Muscle of back (tissue), 10 donors: Measurements from ENCODE around the gene CAPS2. TPM values are rescaled to one million over a fixed set of nuclear protein-coding genes. Genes with fewer than 3 reads are reported as not detected.

Experiments
- polyA plus RNA-seq, 10 donors: library from polyadenylated mRNA; unstranded; fragments of 120-200 nt; gene quantifications; one replicate each; pipeline ENCODE4 v1.2.1, GENCODE V29; 2013; ENCODE audit not compliant: insufficient read length in 10 of 10

CAPS2 gene
- polyA plus RNA-seq, 10 donors: 1.7 to 4.7 (median 2.3) TPM

Other genes with a start within 250 kb of the CAPS2 start
- gene KCNC2, start 120.5 kb downstream of the CAPS2 start, polyA plus RNA-seq: under 1 TPM; 0.30 to 0.99 (median 0.49) TPM
- under 1 TPM in 6 of 10 donors, not detected in 4; 0.20 to 0.71 (median 0.32) TPM for gene GLIPR1L1, start 4.3 kb upstream of the CAPS2 start, polyA plus RNA-seq
- gene GLIPR1L2, start 60.8 kb upstream of the CAPS2 start, polyA plus RNA-seq: 1 to 10 TPM in 5 of 10 donors, under 1 TPM in 5; 0.23 to 2.0 (median 1.1) TPM
- gene GLIPR1, start 150.4 kb upstream of the CAPS2 start, polyA plus RNA-seq: 10 to 100 TPM in 8 of 10 donors, 1 to 10 TPM in 2; 9.4 to 16.9 (median 11.8) TPM
- gene KRR1, start 181.3 kb upstream of the CAPS2 start, polyA plus RNA-seq: 10 to 100 TPM; 48.4 to 60.3 (median 54.0) TPM